OCI-LY7 (cell line): ENCODE measurements around the gene FAM184B. TPM values are rescaled to one million over a fixed set of nuclear protein-coding genes. Genes with fewer than 3 reads are reported as not detected.

Experiments used
- BruUV-seq: library from RNA; stranded (reverse); fragments of 400-500 nt; replicated peaks from 2 replicates; lab custom pipeline; 2021; lab: Mats Ljungman, UMichigan
- CTCF ChIA-PET: fragments of 300-600 bp; sonication (Branson Sonifier 250); formaldehyde crosslinking; loops from one replicate; lab custom pipeline; 2022; ENCODE audit warnings: antibody characterized with exemption; ENCODE audit not compliant: unreplicated experiment; lab: Charles Lee
- POLR2A ChIA-PET: fragments of 300-600 bp; sonication (Branson Sonifier 250); formaldehyde crosslinking; loops from one replicate; lab custom pipeline; 2022; ENCODE audit warnings: antibody characterized with exemption; lab: Charles Lee
- DNase-seq: peaks from one replicate; pipeline ENCODE4 v3.0.0-alpha.2; 2015; ENCODE audit warnings: low spot score
- H2AFZ ChIP-seq: fragments of 200-600 bp; sonication (generic), shearing (Covaris generic); 2 replicates; pipeline ENCODE4 v1.6.1; 2014; ENCODE audit warnings: mild to moderate bottlenecking, antibody characterized with exemption, low read length, moderate library complexity
- H3K27ac ChIP-seq: fragments of 200-600 bp; sonication (generic); 2 replicates; pipeline ENCODE4 v1.5.1; 2014; ENCODE audit warnings: mixed run types, low read depth, mild to moderate bottlenecking, moderate library complexity, low read length, inconsistent platforms; ENCODE audit not compliant: poor library complexity, severe bottlenecking
- H3K36me3 ChIP-seq: fragments of 200-600 bp; sonication (generic); 2 replicates; pipeline ENCODE4 v1.6.1; 2014; ENCODE audit warnings: mild to moderate bottlenecking, antibody characterized with exemption, low read length, moderate library complexity, mixed read lengths; ENCODE audit not compliant: insufficient read depth
- H3K4me1 ChIP-seq: fragments of 200-600 bp; sonication (generic); 2 replicates; pipeline ENCODE4 v1.5.1; 2014; ENCODE audit warnings: mild to moderate bottlenecking, low read length; ENCODE audit not compliant: insufficient read depth, poor library complexity, severe bottlenecking
- H3K4me2 ChIP-seq: fragments of 200-600 bp; sonication (generic); 2 replicates; pipeline ENCODE4 v1.6.1; 2014; ENCODE audit warnings: mild to moderate bottlenecking, low read length
- H3K4me3 ChIP-seq: fragments of 200-600 bp; sonication (generic); 2 replicates; pipeline ENCODE4 v1.5.1; 2014; ENCODE audit warnings: mild to moderate bottlenecking, low read depth, low read length; ENCODE audit not compliant: poor library complexity, severe bottlenecking
- H3K79me2 ChIP-seq: fragments of 200-600 bp; sonication (generic); 2 replicates; pipeline ENCODE4 v1.6.1; 2016; ENCODE audit warnings: low read depth, mild to moderate bottlenecking, low read length, moderate library complexity, mixed read lengths; ENCODE audit not compliant: insufficient read depth
- H3K9me2 ChIP-seq: fragments of 200-600 bp; sonication (generic); 2 replicates; pipeline ENCODE4 v1.6.1; 2016; ENCODE audit warnings: mild to moderate bottlenecking, low read length, mixed read lengths; ENCODE audit not compliant: insufficient read depth
- H3K9me3 ChIP-seq: fragments of 200-600 bp; sonication (generic); 2 replicates; pipeline ENCODE4 v1.6.1; 2014; ENCODE audit warnings: mild to moderate bottlenecking, mixed run types, low read length, mixed read lengths
- H4K20me1 ChIP-seq: fragments of 200-600 bp; sonication (generic); 2 replicates; pipeline ENCODE4 v1.6.1; 2014; ENCODE audit warnings: mild to moderate bottlenecking, antibody characterized with exemption, low read length, moderate library complexity, mixed read lengths; ENCODE audit not compliant: insufficient read depth
- EZH2phosphoT487 ChIP-seq: fragments of 200-600 bp; sonication (generic); IDR thresholded peaks from 2 replicates; pipeline ENCODE4 v1.6.1; 2018; ENCODE audit warnings: low read depth, borderline replicate concordance, mild to moderate bottlenecking, mixed run types, antibody characterized with exemption, low read length, moderate library complexity, mixed read lengths
- intact Hi-C: fragments of 100-400 bp; cut with micrococcal nuclease; formaldehyde crosslinking; loops from one replicate; pipeline ENCODE4 v1.10.0; 2022; ENCODE audit not compliant: unreplicated experiment
- total RNA-seq, 2 experiments: library from RNA; depleted of rRNA in 1 of 2; stranded (reverse); fragments of >200 nt in 1 of 2; shearing (Covaris generic) in 1 of 2; gene quantifications; 2 replicates each; pipeline ENCODE4 v1.2.3, GENCODE V29; 2014 to 2022
- TF ChIP-seq, protein P1 (sequence below): fragments of 200-600 bp; sonication (generic); conservative IDR thresholded peaks from 2 replicates; pipeline ENCODE4 v1.5.1; 2014; ENCODE audit warnings: mild to moderate bottlenecking, antibody characterized with exemption, low read length, moderate library complexity, mixed read lengths

The FAM184B gene
- total RNA-seq, 2 experiments from 2014 or later, result not detected

- no peak for DNase-seq
- TF ChIP-seq EZH2phosphoT487, result no peak
- TF ChIP-seq, protein P1, sequence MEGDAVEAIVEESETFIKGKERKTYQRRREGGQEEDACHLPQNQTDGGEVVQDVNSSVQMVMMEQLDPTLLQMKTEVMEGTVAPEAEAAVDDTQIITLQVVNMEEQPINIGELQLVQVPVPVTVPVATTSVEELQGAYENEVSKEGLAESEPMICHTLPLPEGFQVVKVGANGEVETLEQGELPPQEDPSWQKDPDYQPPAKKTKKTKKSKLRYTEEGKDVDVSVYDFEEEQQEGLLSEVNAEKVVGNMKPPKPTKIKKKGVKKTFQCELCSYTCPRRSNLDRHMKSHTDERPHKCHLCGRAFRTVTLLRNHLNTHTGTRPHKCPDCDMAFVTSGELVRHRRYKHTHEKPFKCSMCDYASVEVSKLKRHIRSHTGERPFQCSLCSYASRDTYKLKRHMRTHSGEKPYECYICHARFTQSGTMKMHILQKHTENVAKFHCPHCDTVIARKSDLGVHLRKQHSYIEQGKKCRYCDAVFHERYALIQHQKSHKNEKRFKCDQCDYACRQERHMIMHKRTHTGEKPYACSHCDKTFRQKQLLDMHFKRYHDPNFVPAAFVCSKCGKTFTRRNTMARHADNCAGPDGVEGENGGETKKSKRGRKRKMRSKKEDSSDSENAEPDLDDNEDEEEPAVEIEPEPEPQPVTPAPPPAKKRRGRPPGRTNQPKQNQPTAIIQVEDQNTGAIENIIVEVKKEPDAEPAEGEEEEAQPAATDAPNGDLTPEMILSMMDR, result no peak
- Histone ChIP-seq H2AFZ (no peak overlapping the region), H3K4me2 (no peak overlapping the region), H3K27ac (no peak overlapping the region), H3K36me3 (peaks cover 73% of the 10 kb centered on the region), H3K4me1 (no peaks in the 10 kb centered on the region), H4K20me1 (no peaks in the 10 kb centered on the region), H3K4me3 (no peak overlapping the region), H3K9me3 (no peaks in the 10 kb centered on the region), H3K9me2 (no peaks in the 10 kb centered on the region), H3K79me2 (no peaks in the 10 kb centered on the region)
- intact Hi-C loops, result no loop called here
- CTCF ChIA-PET, result no interaction called here
- BruUV-seq, result no TSS peak
- POLR2A ChIA-PET, result interaction anchor here (2.0 kb wide), 1 partner anchor 9 kb away, joined by 5 read pairs; the partner anchor contains the start of gene MED28
Observed at GRCh38 chr4:17605236-17605635, 176.2 kb downstream of the FAM184B start.

DNA sequence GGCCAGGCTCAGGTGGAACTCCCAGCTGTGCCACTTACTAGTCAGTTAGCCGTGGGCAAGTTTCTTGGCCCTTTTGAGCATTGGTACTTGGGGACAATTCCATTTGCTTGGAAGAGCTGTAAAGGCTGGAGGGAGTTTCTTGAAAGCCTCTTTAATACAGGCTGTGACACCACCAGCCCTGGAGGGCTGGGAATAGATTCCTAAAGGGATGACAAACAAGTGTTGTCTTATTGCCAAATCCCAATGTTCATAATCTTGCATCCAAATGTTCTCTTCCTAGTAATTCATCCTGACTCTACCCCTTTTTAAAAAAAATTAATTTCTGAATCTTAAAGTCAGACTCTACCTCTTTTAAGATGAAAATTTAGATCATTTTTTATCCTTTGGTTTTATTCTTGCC, 181.6 kb downstream of the FAM184B start:
- Histone ChIP-seq H3K36me3 (peaks cover 80% of the 10 kb centered on the region), H4K20me1 (no peaks in the 10 kb centered on the region), H3K4me2 (no peak overlapping the region), H3K79me2 (no peaks in the 10 kb centered on the region; the same call in 1 of the 2 replicates), H3K4me1 (peaks cover 13% of the 10 kb centered on the region), H3K27ac (no peak overlapping the region), H3K9me3 (no peaks in the 10 kb centered on the region), H3K9me2 (no peaks in the 10 kb centered on the region), H3K4me3 (no peak overlapping the region), H2AFZ (no peak overlapping the region)
- BruUV-seq, result no TSS peak
- DNase-seq, result no peak
- ChIA-PET POLR2A (interaction anchor here (0.9 to 2.0 kb wide), 4 partner anchors 8 to 28 kb away, joined by 3 to 9 read pairs (median 5); partner anchors contain the start of gene MED28), CTCF (no interaction called here)
- intact Hi-C loops, result loop anchor here (5.0 kb wide), 1 partner anchor 53 kb away; no protein-coding TSS in a partner anchor
- no peak for TF ChIP-seq EZH2phosphoT487
- TF ChIP-seq, protein P1, result no peak

DNA sequence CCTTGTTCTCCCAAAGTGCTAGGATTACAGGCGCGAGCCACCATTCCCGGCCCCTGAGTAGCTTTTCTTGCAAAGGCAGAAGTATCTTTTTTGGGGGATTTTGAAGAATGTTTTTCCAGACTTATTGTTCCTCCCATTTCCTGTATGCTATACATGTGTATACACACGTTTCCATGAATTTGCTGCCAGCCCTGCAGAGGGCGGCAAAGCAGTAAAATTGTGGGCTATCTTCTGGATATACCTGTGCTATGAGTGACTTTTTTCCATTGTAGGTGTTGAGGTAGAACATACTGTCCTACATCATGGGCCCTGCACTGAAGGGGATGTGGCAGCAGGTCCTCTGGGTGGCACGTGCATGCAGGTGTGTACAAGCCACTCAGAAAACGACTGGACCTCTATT, 183.9 kb downstream of the FAM184B start:
- ChIA-PET POLR2A (interaction anchor here (0.6 kb wide), 1 partner anchor 16 kb away, joined by 3 read pairs; no protein-coding TSS in a partner anchor), CTCF (no interaction called here)
- no peak for DNase-seq
- H3K9me3 ChIP-seq, result no peaks in the 10 kb centered on the region
- peaks cover 85% of the 10 kb centered on the region for H3K36me3 ChIP-seq
- intact Hi-C loops, result loop anchor here (5.0 kb wide), 1 partner anchor 50 kb away; no protein-coding TSS in a partner anchor
- peaks cover 19% of the 10 kb centered on the region; the same call in 1 of the 2 replicates for H3K79me2 ChIP-seq
- peaks cover 36% of the 10 kb centered on the region for H3K4me1 ChIP-seq
- no peak overlapping the region for H3K27ac ChIP-seq
- no peak overlapping the region for H2AFZ ChIP-seq
- no TSS peak for BruUV-seq
- H3K4me3 ChIP-seq, result no peak overlapping the region
- TF ChIP-seq EZH2phosphoT487, result no peak
- TF ChIP-seq, protein P1, result peak; percentile 63
- no peaks in the 10 kb centered on the region for H3K9me2 ChIP-seq
- no peaks in the 10 kb centered on the region for H4K20me1 ChIP-seq
- no peak overlapping the region for H3K4me2 ChIP-seq
